Stomach (tissue), 9 donors: ENCODE data around the gene ZNF174. TPM values are rescaled to one million over a fixed set of nuclear protein-coding genes. Genes with fewer than 3 reads are reported as not detected.

Experiments used
- DNase-seq, 2 donors: peaks; one replicate each; pipeline versions ENCODE4 v3.0.0 to v3.0.0-alpha.2; 2013 to 2019
- H3K27ac ChIP-seq, 5 donors: fragments of 200-600 bp in 4 of 5; sonication (generic) in 4 of 5; one replicate each; pipeline ENCODE4 v1.5.1; 2013 to 2019; ENCODE audit warnings: mild to moderate bottlenecking in 1 of 5, moderate library complexity in 1 of 5
- H3K27me3 ChIP-seq, 3 donors: fragments of 200-600 bp; sonication (generic); one replicate each; pipeline ENCODE4 v1.5.1; 2017 to 2019; ENCODE audit warnings: mixed run types in 1 of 3
- H3K36me3 ChIP-seq, 4 donors: fragments of 200-600 bp; sonication (generic); 1 replicate in 3 of 4; 2 replicates in 1 of 4; pipeline ENCODE4 v1.5.1; 2016 to 2019
- H3K4me1 ChIP-seq, 4 donors: fragments of 200-600 bp; sonication (generic); one replicate each; pipeline ENCODE4 v1.5.1; 2016 to 2019
- H3K4me3 ChIP-seq, 4 donors: fragments of 200-600 bp; sonication (generic) in 3 of 4; one replicate each; pipeline ENCODE4 v1.5.1; 2016 to 2019; ENCODE audit warnings: mild to moderate bottlenecking in 1 of 4
- H3K9me3 ChIP-seq, 4 donors: fragments of 200-600 bp; sonication (generic); one replicate each; pipeline ENCODE4 v1.5.1; 2016 to 2019
- EP300 ChIP-seq: sonication (generic); formaldehyde crosslinking; IDR thresholded peaks from one replicate; pipeline ENCODE4 v1.6.1; 2017; ENCODE audit warnings: antibody characterized with exemption
- POLR2A ChIP-seq, 4 donors: fragments of 450-650 bp; IDR thresholded peaks; one replicate each; pipeline ENCODE4 v1.6.1; 2016; ENCODE audit warnings: antibody characterized with exemption in 4 of 4, control low read depth in 2 of 4, mild to moderate bottlenecking in 1 of 4, moderate library complexity in 1 of 4
- POLR2AphosphoS5 ChIP-seq, 3 donors: sonication (generic); formaldehyde crosslinking; IDR thresholded peaks; one replicate each; pipeline ENCODE4 v1.6.1; 2016; ENCODE audit warnings: antibody characterized with exemption in 3 of 3
- WGBS, 5 donors: extraction: QIAGEN DNeasy Blood & Tissue Kit in 3 of 5; methylation state at CpG; one replicate each; pipeline versions ENCODE4 v1.1.5 to v1.1.7; 2013 to 2018; 5-methylcytosine and 5-hydroxymethylcytosine counted together
- intact Hi-C: fragments of 100-400 bp; cut with DNase I; formaldehyde crosslinking; loops from one replicate; pipeline ENCODE4 v1.15.1; 2023; ENCODE audit warnings: low total_unique reads
- polyA plus RNA-seq, 3 donors: library from polyadenylated mRNA; stranded (reverse); fragments of 200-250 nt; gene quantifications; one replicate each; pipeline ENCODE4 v1.2.3, GENCODE V29; 2013
- total RNA-seq, 5 donors: library from RNA; depleted of rRNA; stranded (reverse); fragments of >200 nt; gene quantifications; one replicate each; pipeline versions ENCODE4 v1.1.0 to v1.2.3, GENCODE V29; 2014 to 2016
- TF ChIP-seq, protein P1 (sequence below), 7 experiments: fragments of 450-650 bp in 4 of 7; fragments of 200-600 bp in 3 of 7; sonication (generic) in 3 of 7; IDR thresholded peaks; one replicate each; pipeline ENCODE4 v1.5.1; 2016 to 2019; ENCODE audit warnings: antibody characterized with exemption in 7 of 7, control low read depth in 2 of 7, mild to moderate bottlenecking in 1 of 7
- donor health status: healthy with polysubstance abuse.
- donor health status: Bipolar disorder and iron deficiency.
- donor health status: healthy.

Gene ZNF174
- total and polyA plus RNA-seq, 8 donors = 4.2 to 52.5 (median 9.5) TPM

- Histone ChIP-seq H3K36me3 (peaks cover 58 to 91% (median 89%) of the 10 kb centered on the region in 4 donors), H3K4me3 (no peak overlapping the region), H3K9me3 (peaks cover 38 to 85% (median 83%) of the 10 kb centered on the region in 4 donors), H3K27ac (no peak overlapping the region), H3K27me3 (no peaks in the 10 kb centered on the region), H3K4me1 (no peaks in the 10 kb centered on the region)
- whole genome bisulfite sequencing, 5 donors = 85 to 99% (median 97%) methylated on average over 9 of the region's 9 CpGs
- no peak for TF ChIP-seq EP300
- TF ChIP-seq, protein P1, sequence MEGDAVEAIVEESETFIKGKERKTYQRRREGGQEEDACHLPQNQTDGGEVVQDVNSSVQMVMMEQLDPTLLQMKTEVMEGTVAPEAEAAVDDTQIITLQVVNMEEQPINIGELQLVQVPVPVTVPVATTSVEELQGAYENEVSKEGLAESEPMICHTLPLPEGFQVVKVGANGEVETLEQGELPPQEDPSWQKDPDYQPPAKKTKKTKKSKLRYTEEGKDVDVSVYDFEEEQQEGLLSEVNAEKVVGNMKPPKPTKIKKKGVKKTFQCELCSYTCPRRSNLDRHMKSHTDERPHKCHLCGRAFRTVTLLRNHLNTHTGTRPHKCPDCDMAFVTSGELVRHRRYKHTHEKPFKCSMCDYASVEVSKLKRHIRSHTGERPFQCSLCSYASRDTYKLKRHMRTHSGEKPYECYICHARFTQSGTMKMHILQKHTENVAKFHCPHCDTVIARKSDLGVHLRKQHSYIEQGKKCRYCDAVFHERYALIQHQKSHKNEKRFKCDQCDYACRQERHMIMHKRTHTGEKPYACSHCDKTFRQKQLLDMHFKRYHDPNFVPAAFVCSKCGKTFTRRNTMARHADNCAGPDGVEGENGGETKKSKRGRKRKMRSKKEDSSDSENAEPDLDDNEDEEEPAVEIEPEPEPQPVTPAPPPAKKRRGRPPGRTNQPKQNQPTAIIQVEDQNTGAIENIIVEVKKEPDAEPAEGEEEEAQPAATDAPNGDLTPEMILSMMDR (IDR thresholded peaks at IDR 0.05) = no peak
- no peak for TF ChIP-seq POLR2A (IDR thresholded peaks at IDR 0.05)
- TF ChIP-seq POLR2AphosphoS5 (IDR thresholded peaks at IDR 0.05) = no peak
- intact Hi-C loops = no loop called here
- no peak for DNase-seq
Measured at GRCh38 chr16:3389663-3390338, 11.2 kb upstream of the ZNF174 start.

DNA sequence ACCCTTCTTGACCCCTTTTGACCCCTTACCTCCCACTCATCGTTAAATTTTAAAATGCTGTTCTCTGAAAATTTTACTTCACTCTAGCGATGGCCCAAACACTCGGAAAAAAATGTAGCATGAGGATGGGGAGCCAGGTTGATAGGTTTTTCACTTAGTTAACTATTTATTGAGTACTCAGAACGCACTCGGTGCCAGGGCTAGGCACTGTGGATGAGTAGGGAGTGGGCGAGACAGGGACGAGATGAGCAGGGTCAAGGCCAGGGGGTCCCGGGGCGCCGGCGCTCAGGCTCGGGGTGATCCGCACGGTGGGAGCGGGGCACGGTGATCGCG lies 603 bp upstream of the ZNF174 start:
- H3K36me3 ChIP-seq = peaks cover 28 to 58% (median 48%) of the 10 kb centered on the region in 4 donors
- intact Hi-C loops = no loop called here

GRCh38 chr16:3401719-3402397 lies 843 bp downstream of the ZNF174 start:
- H3K4me1 ChIP-seq = peaks cover 17 to 40% (median 24%) of the 10 kb centered on the region in 4 donors
- H3K36me3 ChIP-seq = peaks cover 31 to 58% (median 48%) of the 10 kb centered on the region in 4 donors
- no peaks in the 10 kb centered on the region for H3K27me3 ChIP-seq
- TF ChIP-seq, protein P1 (IDR thresholded peaks at IDR 0.05) = no peak
- TF ChIP-seq POLR2A (IDR thresholded peaks at IDR 0.05) = no peak
- H3K4me3 ChIP-seq = peak overlapping the region; percentile 81 to 91 (median 87)
- H3K27ac ChIP-seq = peak overlapping the region; percentile 89 to 93 (median 91)
- 33 to 37% (median 35%) methylated on average over 16 to 17 of the region's 17 CpGs for WGBS, 5 donors
- H3K9me3 ChIP-seq = peaks cover 0 to 59% (median 43%) of the 10 kb centered on the region in 4 donors
- intact Hi-C loops = no loop called here
- DNase-seq = peak in 1 of 2 donors; percentile 10

More for the DNA sequence above, 603 bp upstream of the ZNF174 start:
- DNase-seq = no peak
- WGBS, 5 donors = 0 to 4% (median 1%) methylated on average over 7 to 18 of the region's 18 CpGs
- H3K27ac ChIP-seq = peak overlapping the region; percentile 88 to 93 (median 90)
- H3K4me1 ChIP-seq = peaks cover 17 to 40% (median 24%) of the 10 kb centered on the region in 4 donors
- no peaks in the 10 kb centered on the region for H3K27me3 ChIP-seq
- H3K9me3 ChIP-seq = peaks cover 0 to 59% (median 38%) of the 10 kb centered on the region in 4 donors
- TF ChIP-seq EP300 (no peak), POLR2AphosphoS5 (IDR thresholded peaks at IDR 0.05) (no peak), POLR2A (IDR thresholded peaks at IDR 0.05) (no peak)
- TF ChIP-seq, protein P1 (IDR thresholded peaks at IDR 0.05) = no peak
- H3K4me3 ChIP-seq = peak overlapping the region; percentile 81 to 91 (median 87)

DNA sequence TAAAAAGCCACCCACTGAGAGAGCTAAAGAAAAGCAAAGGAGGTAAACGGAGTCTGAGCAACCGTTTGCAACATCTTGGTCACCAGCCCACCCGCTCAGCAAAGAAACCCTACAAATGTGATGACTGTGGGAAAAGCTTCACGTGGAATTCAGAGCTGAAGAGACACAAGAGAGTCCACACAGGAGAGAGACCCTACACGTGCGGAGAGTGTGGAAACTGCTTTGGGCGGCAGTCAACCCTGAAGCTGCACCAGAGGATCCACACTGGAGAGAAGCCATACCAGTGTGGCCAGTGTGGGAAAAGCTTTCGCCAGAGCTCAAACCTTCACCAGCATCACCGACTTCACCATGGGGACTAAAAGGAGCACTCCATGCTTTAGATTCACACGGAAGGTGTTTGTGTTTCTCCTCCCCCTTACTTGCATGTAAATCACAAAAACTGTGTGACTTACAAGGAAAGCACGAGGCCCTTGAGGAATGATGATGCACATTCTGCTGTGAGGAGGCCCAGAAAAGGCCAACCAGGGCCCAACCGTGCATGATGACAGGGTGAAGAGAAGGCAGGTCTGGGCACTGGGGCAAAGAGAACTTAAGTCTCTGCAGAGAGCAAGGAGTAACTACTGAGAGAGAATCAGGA lies 7.7 kb downstream of the ZNF174 start:
- Histone ChIP-seq H3K36me3 (peaks cover 47 to 83% (median 69%) of the 10 kb centered on the region in 4 donors), H3K27me3 (no peaks in the 10 kb centered on the region), H3K9me3 (peaks cover 44 to 100% (median 96%) of the 10 kb centered on the region in 4 donors), H3K4me3 (no peak overlapping the region), H3K4me1 (peaks cover 0 to 6% (median 0%) of the 10 kb centered on the region in 4 donors), H3K27ac (no peak overlapping the region)
- intact Hi-C loops = no loop called here
- WGBS, 5 donors = 95 to 98% (median 97%) methylated on average over 11 to 12 of the region's 12 CpGs
- no peak for DNase-seq
- TF ChIP-seq EP300 = no peak
- no peak for TF ChIP-seq POLR2A (IDR thresholded peaks at IDR 0.05)
- TF ChIP-seq, protein P1 (IDR thresholded peaks at IDR 0.05) = no peak
- no peak for TF ChIP-seq POLR2AphosphoS5 (IDR thresholded peaks at IDR 0.05)
